PFSK-1 (cell line): ENCODE data around the gene FAM227B.

Experiments
- FOXP2 ChIP-seq: optimal IDR thresholded peaks from 2 replicates; pipeline ENCODE3; 2011; ENCODE audit warnings: borderline replicate concordance, control low read depth, inconsistent platforms; ENCODE audit not compliant: insufficient read depth; ENCODE audit errors: extremely low read length, extremely low read depth
- POLR2AphosphoS5 ChIP-seq: IDR thresholded peaks from 2 replicates; pipeline ENCODE4 v1.6.1; 2012; ENCODE audit warnings: low read depth, mild to moderate bottlenecking, control low read depth, low read length, moderate library complexity
- SIN3A ChIP-seq: IDR thresholded peaks from 2 replicates; pipeline ENCODE4 v1.6.1; 2012; ENCODE audit warnings: mild to moderate bottlenecking, low read length, moderate library complexity, borderline replicate concordance; ENCODE audit not compliant: insufficient read depth
- TAF1 ChIP-seq: IDR thresholded peaks from 2 replicates; pipeline ENCODE4 v1.6.1; 2012; ENCODE audit warnings: low read length, control low read depth, borderline replicate concordance; ENCODE audit not compliant: insufficient read depth
- TF ChIP-seq, protein P1 (sequence below), 2 experiments: IDR thresholded peaks; 2 replicates each; pipeline versions ENCODE4 v1.6.1 to v1.8.0; 2011 to 2012; ENCODE audit warnings: low read depth in 2 of 2, low read length in 2 of 2, control low read depth in 1 of 2, inconsistent platforms in 1 of 2, mild to moderate bottlenecking in 1 of 2, moderate library complexity in 1 of 2; ENCODE audit not compliant: insufficient read depth in 1 of 2

The FAM227B gene

DNA sequence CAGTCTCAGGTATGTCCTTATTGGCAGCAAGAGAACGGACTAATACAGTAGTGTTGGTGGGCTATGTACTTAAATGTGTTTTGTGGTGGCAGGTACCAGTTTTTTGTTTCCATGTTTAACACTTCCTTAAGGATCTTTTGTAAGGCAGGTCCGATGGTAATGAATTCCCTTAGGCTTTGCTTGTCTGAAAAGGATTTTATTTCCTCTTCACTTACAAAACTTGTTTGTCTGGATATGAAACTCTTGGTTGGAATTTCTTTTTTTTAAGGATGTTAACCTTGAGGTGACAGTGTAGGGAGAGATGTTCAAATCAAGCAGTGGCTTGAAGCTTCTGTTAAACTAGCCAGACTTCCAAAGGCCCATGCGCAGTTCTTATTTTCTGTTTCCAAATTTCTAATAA lies 319.8 kb downstream of the FAM227B start:
- TF ChIP-seq POLR2AphosphoS5 (no peak), FOXP2 (no peak), TAF1 (no peak), SIN3A (no peak)
- TF ChIP-seq, protein P1, sequence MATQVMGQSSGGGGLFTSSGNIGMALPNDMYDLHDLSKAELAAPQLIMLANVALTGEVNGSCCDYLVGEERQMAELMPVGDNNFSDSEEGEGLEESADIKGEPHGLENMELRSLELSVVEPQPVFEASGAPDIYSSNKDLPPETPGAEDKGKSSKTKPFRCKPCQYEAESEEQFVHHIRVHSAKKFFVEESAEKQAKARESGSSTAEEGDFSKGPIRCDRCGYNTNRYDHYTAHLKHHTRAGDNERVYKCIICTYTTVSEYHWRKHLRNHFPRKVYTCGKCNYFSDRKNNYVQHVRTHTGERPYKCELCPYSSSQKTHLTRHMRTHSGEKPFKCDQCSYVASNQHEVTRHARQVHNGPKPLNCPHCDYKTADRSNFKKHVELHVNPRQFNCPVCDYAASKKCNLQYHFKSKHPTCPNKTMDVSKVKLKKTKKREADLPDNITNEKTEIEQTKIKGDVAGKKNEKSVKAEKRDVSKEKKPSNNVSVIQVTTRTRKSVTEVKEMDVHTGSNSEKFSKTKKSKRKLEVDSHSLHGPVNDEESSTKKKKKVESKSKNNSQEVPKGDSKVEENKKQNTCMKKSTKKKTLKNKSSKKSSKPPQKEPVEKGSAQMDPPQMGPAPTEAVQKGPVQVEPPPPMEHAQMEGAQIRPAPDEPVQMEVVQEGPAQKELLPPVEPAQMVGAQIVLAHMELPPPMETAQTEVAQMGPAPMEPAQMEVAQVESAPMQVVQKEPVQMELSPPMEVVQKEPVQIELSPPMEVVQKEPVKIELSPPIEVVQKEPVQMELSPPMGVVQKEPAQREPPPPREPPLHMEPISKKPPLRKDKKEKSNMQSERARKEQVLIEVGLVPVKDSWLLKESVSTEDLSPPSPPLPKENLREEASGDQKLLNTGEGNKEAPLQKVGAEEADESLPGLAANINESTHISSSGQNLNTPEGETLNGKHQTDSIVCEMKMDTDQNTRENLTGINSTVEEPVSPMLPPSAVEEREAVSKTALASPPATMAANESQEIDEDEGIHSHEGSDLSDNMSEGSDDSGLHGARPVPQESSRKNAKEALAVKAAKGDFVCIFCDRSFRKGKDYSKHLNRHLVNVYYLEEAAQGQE (IDR thresholded peaks at IDR 0.05; ENCODE audit: insufficient read depth in 1 of 2, low read depth in 2 of 2, low read length in 2 of 2), result no peak

GRCh38 chr15:49297584-49297983 lies 323.0 kb downstream of the FAM227B start:
- TF ChIP-seq FOXP2 (no peak), TAF1 (no peak), SIN3A (no peak), POLR2AphosphoS5 (no peak)
- TF ChIP-seq, protein P1 (IDR thresholded peaks at IDR 0.05; ENCODE audit: insufficient read depth in 1 of 2, low read depth in 2 of 2, low read length in 2 of 2), result no peak

DNA sequence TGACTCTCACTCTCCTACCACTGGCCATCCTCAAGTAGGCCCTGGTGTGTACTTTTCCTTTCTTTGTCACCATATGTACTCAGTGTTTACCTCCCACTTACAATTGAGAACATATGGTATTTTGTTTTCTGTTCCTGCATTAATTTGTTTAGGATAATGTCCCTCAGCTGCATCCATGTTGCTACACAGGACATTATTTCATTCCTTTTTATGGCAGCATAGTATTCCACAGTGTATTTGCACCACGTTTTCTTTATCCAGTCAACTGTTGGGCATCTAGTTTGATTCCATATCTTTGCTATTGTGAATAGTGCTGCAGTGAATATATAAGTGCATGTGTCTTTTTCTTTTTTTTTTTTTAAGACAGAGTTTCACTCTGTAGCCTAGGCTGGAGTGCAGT lies 324.4 kb downstream of the FAM227B start:
- TF ChIP-seq, protein P1 (IDR thresholded peaks at IDR 0.05; ENCODE audit: insufficient read depth in 1 of 2, low read depth in 2 of 2, low read length in 2 of 2), result no peak
- no peak for TF ChIP-seq SIN3A
- TF ChIP-seq FOXP2, result no peak
- no peak for TF ChIP-seq TAF1
- no peak for TF ChIP-seq POLR2AphosphoS5

DNA sequence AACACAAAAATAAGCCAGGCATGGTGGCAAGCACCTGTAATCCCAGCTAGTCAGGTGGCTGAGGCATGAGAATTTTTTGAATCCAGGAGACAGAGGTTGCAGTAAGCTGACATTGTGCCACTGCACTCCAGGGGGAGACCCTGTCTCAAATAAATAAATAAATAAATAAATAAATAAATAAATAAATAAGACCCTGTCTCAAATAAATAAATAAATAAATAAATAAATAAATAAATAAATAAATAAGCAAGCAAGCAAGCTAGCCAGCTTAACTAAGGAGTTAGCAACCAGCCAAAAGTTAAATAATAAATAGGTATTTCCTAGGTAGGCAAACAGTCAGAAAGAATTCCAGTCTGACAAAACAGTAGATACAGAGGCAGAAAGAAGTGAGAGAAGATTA lies 326.7 kb downstream of the FAM227B start:
- TF ChIP-seq, protein P1 (IDR thresholded peaks at IDR 0.05; ENCODE audit: insufficient read depth in 1 of 2, low read depth in 2 of 2, low read length in 2 of 2), result no peak
- TF ChIP-seq SIN3A (no peak), FOXP2 (no peak), TAF1 (no peak), POLR2AphosphoS5 (no peak)

DNA sequence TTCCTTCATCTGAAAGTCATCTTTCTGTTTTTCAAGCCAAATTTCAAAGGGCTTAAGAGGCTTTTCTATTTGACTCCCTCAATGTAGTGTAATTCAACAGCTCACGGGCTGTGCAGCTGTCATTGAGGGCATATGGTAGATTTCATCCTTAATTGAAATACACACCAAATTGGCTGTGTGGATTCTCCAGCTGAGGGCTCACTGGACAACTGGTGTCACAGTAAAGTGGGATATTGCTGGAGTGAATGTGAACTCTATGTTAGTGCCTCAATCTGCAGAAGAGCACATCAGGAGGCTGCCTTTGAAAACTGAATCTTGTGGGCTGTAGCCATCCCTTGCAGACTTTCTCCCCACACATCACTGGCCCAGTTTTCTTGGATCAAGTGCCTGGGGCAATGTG lies 330.4 kb downstream of the FAM227B start:
- TF ChIP-seq FOXP2, result no peak
- TF ChIP-seq, protein P1 (IDR thresholded peaks at IDR 0.05; ENCODE audit: insufficient read depth in 1 of 2, low read depth in 2 of 2, low read length in 2 of 2), result no peak
